H1 (cell line): ENCODE results near the gene DYSF. TPM values are rescaled to one million over a fixed set of nuclear protein-coding genes. Genes with fewer than 3 reads are reported as not detected.

Source experiments
- CTCF ChIA-PET: fragments of 300-600 bp; sonication (Branson Sonifier 250); formaldehyde crosslinking; loops from one replicate; lab custom pipeline; 2021; ENCODE audit not compliant: partially characterized antibody; lab: Charles Lee
- POLR2A ChIA-PET: fragments of 300-600 bp; sonication (Branson Sonifier 250); formaldehyde crosslinking; loops from one replicate; lab custom pipeline; 2021; ENCODE audit warnings: inconsistent platforms; ENCODE audit not compliant: partially characterized antibody; lab: Charles Lee
- DNase-seq, 2 experiments: peaks; one replicate each; pipeline versions ENCODE4 v3.0.0 to v3.0.0-alpha.2; 2010 to 2022; ENCODE audit warnings: low spot score in 2 of 2, low read depth in 1 of 2, mixed read lengths in 1 of 2
- FAIRE-seq: peaks from 2 replicates; lab custom pipeline; 2011; peaks lifted over from hg19 to GRCh38; lab: Jason Lieb, UNC
- H2AFZ ChIP-seq: 2 replicates; pipeline ENCODE4 v1.8.1; 2012; ENCODE audit warnings: low read length, inconsistent platforms
- H2AK5ac ChIP-seq: 2 replicates; pipeline ENCODE4 v1.6.1; 2013; ENCODE audit warnings: low read depth, low read length
- H2BK120ac ChIP-seq: replicated peaks from 2 replicates; pipeline ENCODE3; 2013; ENCODE audit warnings: low read depth, low read length, inconsistent platforms
- H2BK12ac ChIP-seq: 2 replicates; pipeline ENCODE4 v1.6.1; 2013; ENCODE audit warnings: low read depth, low read length
- H2BK15ac ChIP-seq: 2 replicates; pipeline ENCODE4 v1.6.1; 2013; ENCODE audit warnings: low read length
- H2BK20ac ChIP-seq: 2 replicates; pipeline ENCODE4 v1.6.1; 2013; ENCODE audit warnings: low read length
- H2BK5ac ChIP-seq: 2 replicates; pipeline ENCODE4 v1.6.1; 2013; ENCODE audit warnings: low read depth, low read length
- H3K14ac ChIP-seq: 2 replicates; pipeline ENCODE4 v1.6.1; 2013; ENCODE audit warnings: inconsistent platforms; ENCODE audit not compliant: insufficient read length
- H3K18ac ChIP-seq: 2 replicates; pipeline ENCODE4 v1.6.1; 2013; ENCODE audit warnings: low read length; ENCODE audit errors: extremely low read depth
- H3K23ac ChIP-seq: 2 replicates; pipeline ENCODE4 v1.6.1; 2013; ENCODE audit warnings: inconsistent platforms; ENCODE audit not compliant: insufficient read length
- H3K23me2 ChIP-seq: 2 replicates; pipeline ENCODE4 v1.6.1; 2013; ENCODE audit warnings: low read depth, low read length
- H3K27ac ChIP-seq: 2 replicates; pipeline ENCODE4 v1.6.1; 2011; ENCODE audit warnings: low read depth, low read length, inconsistent platforms
- H3K27me3 ChIP-seq, 4 experiments: replicated peaks in 1 of 4; 1 replicate in 1 of 4; 2 replicates in 3 of 4; pipeline versions ENCODE4 v1.6.1 to v1.8.1; 2011 to 2013; ENCODE audit warnings: low read length in 3 of 4, mild to moderate bottlenecking in 3 of 4, inconsistent platforms in 2 of 4, mixed read lengths in 2 of 4, moderate library complexity in 1 of 4; ENCODE audit not compliant: control insufficient read depth in 3 of 4, insufficient read depth in 3 of 4; ENCODE audit errors: extremely low read depth in 1 of 4
- H3K36me3 ChIP-seq, 4 experiments: 2 replicates each; pipeline versions ENCODE4 v1.6.1 to v1.8.1; 2011 to 2013; ENCODE audit warnings: mild to moderate bottlenecking in 4 of 4, low read length in 3 of 4, moderate library complexity in 2 of 4, control low read depth in 1 of 4, inconsistent platforms in 1 of 4; ENCODE audit not compliant: insufficient read depth in 4 of 4, control insufficient read depth in 2 of 4
- H3K4ac ChIP-seq: replicated peaks from 2 replicates; pipeline ENCODE3; 2013; ENCODE audit warnings: low read length, low read depth, mixed read lengths, inconsistent platforms; ENCODE audit not compliant: insufficient read length
- H3K4me1 ChIP-seq, 4 experiments: replicated peaks in 1 of 4; 1 replicate in 1 of 4; 2 replicates in 3 of 4; pipeline versions ENCODE4 v1.6.1 to v1.8.1; 2011 to 2013; ENCODE audit warnings: low read length in 3 of 4, inconsistent platforms in 2 of 4, mixed read lengths in 1 of 4; ENCODE audit not compliant: insufficient read depth in 4 of 4, control insufficient read depth in 3 of 4
- H3K4me2 ChIP-seq, 2 experiments: 2 replicates each; pipeline versions ENCODE4 v1.6.1 to v1.8.1; 2011 to 2013; ENCODE audit warnings: low read depth in 2 of 2, low read length in 2 of 2, control low read depth in 1 of 2, inconsistent platforms in 1 of 2, mild to moderate bottlenecking in 1 of 2; ENCODE audit not compliant: insufficient read depth in 1 of 2
- H3K4me3 ChIP-seq, 4 experiments: fragments of 200-600, 300-600 bp in 1 of 4; sonication (generic), shearing (Covaris generic), sonication (Bioruptor Twin) in 1 of 4; 2 replicates each; pipeline versions ENCODE4 v1.5.1 to v1.8.1; 2011 to 2016; ENCODE audit warnings: low read length in 4 of 4, low read depth in 3 of 4, control low read depth in 2 of 4, inconsistent platforms in 2 of 4, mild to moderate bottlenecking in 2 of 4, mixed read lengths in 1 of 4, moderate library complexity in 1 of 4; ENCODE audit not compliant: insufficient read depth in 2 of 4; ENCODE audit errors: extremely low read depth in 1 of 4
- H3K56ac ChIP-seq: replicated peaks from 2 replicates; pipeline ENCODE3; 2013; ENCODE audit warnings: low read depth, mild to moderate bottlenecking, mixed read lengths, low read length, inconsistent platforms; ENCODE audit not compliant: insufficient read length
- H3K79me1 ChIP-seq: 2 replicates; pipeline ENCODE4 v1.6.1; 2013; ENCODE audit warnings: low read depth, low read length, control low read depth
- H3K79me2 ChIP-seq, 2 experiments: 2 replicates each; pipeline versions ENCODE4 v1.6.1 to v1.8.1; 2012 to 2013; ENCODE audit warnings: low read length in 2 of 2, mild to moderate bottlenecking in 2 of 2, inconsistent platforms in 1 of 2; ENCODE audit not compliant: insufficient read depth in 2 of 2, control insufficient read depth in 1 of 2
- H3K9ac ChIP-seq, 4 experiments: replicated peaks in 1 of 4; 1 replicate in 1 of 4; 2 replicates in 3 of 4; pipeline versions ENCODE4 v1.6.1 to v1.8.1; 2011 to 2013; ENCODE audit warnings: low read depth in 3 of 4, low read length in 3 of 4, control low read depth in 2 of 4, mild to moderate bottlenecking in 2 of 4, moderate library complexity in 2 of 4, inconsistent platforms in 1 of 4; ENCODE audit errors: extremely low read depth in 1 of 4
- H3K9me3 ChIP-seq, 2 experiments: 2 replicates each; pipeline versions ENCODE4 v1.6.1 to v1.8.1; 2012 to 2013; ENCODE audit warnings: mild to moderate bottlenecking in 2 of 2, moderate library complexity in 2 of 2, control low read depth in 1 of 2, inconsistent platforms in 1 of 2, low read depth in 1 of 2, low read length in 1 of 2, mixed read lengths in 1 of 2; ENCODE audit not compliant: insufficient read depth in 2 of 2
- H4K20me1 ChIP-seq, 2 experiments: replicated peaks in 1 of 2; 2 replicates each; pipeline versions ENCODE3 to v1.8.1; 2011 to 2013; ENCODE audit warnings: inconsistent platforms in 2 of 2, low read length in 2 of 2, mild to moderate bottlenecking in 1 of 2; ENCODE audit not compliant: insufficient read depth in 2 of 2, control insufficient read depth in 1 of 2
- H4K5ac ChIP-seq: 2 replicates; pipeline ENCODE4 v1.6.1; 2013; ENCODE audit warnings: low read length, low read depth, mixed read lengths, inconsistent platforms; ENCODE audit not compliant: insufficient read length
- H4K8ac ChIP-seq: 2 replicates; pipeline ENCODE4 v1.8.0; 2013; ENCODE audit warnings: mild to moderate bottlenecking, moderate library complexity, low read length, inconsistent platforms; ENCODE audit not compliant: insufficient read depth; ENCODE audit errors: extremely low read depth
- H4K91ac ChIP-seq: replicated peaks from 2 replicates; pipeline ENCODE3; 2013; ENCODE audit warnings: low read length, mixed read lengths, inconsistent platforms; ENCODE audit not compliant: insufficient read length
- CHD1 ChIP-seq: IDR thresholded peaks from 2 replicates; pipeline ENCODE4 v1.6.1; 2012; ENCODE audit warnings: low read depth, low read length, improper control_type of control experiment
- FOSL1 ChIP-seq: IDR thresholded peaks from 2 replicates; pipeline ENCODE4 v1.6.1; 2011; ENCODE audit warnings: mild to moderate bottlenecking, low read depth, low read length, moderate library complexity; ENCODE audit not compliant: insufficient read depth
- PHF8 ChIP-seq: fragments of 200-600 bp; sonication (generic); conservative IDR thresholded peaks from 2 replicates; pipeline ENCODE4 v1.7.1; 2012; ENCODE audit warnings: low read depth, mild to moderate bottlenecking, inconsistent platforms, low read length, moderate library complexity
- RBBP5 ChIP-seq: IDR thresholded peaks from 2 replicates; pipeline ENCODE4 v1.7.1; 2012; ENCODE audit warnings: low read depth, mild to moderate bottlenecking, inconsistent platforms, low read length, moderate library complexity, borderline replicate concordance
- SP4 ChIP-seq: IDR thresholded peaks from 2 replicates; pipeline ENCODE4 v1.6.1; 2012; ENCODE audit warnings: low read length, inconsistent platforms
- ZNF274 ChIP-seq: IDR thresholded peaks from 2 replicates; pipeline ENCODE4 v1.7.0; 2012; ENCODE audit warnings: low read length, borderline replicate concordance; ENCODE audit errors: extremely low read depth
- WGBS, 2 experiments: shearing (Covaris generic) in 1 of 2; methylation state at CpG; one replicate each; pipeline versions ENCODE4 v1.1.6 to v1.1.7; 2013 to 2015; ENCODE audit warnings: low lambda C conversion rate in 2 of 2, mixed read lengths in 2 of 2, inconsistent platforms in 1 of 2, low coverage in 1 of 2, missing lambda C conversion rate in 1 of 2; ENCODE audit not compliant: insufficient replicate concordance in 2 of 2, insufficient coverage in 1 of 2, insufficient read length in 1 of 2; ENCODE audit errors: extremely low coverage in 1 of 2, missing lambda C conversion rate in 1 of 2; 5-methylcytosine and 5-hydroxymethylcytosine counted together
- polyA plus RNA-seq, 7 experiments: library from polyadenylated mRNA; depleted of rRNA in 3 of 7; stranded (reverse) in 5 of 7; unstranded in 2 of 7; fragments of >200 nt in 5 of 7; fragments of 200-250 nt in 2 of 7; gene quantifications; 1 replicate in 5 of 7; 2 replicates in 1 of 7; 4 replicates in 1 of 7; pipeline versions ENCODE4 v1.2.1 to v1.2.3, GENCODE V29; 2011 to 2013; ENCODE audit warnings: missing spikeins in 2 of 7, mixed read lengths in 2 of 7
- total RNA-seq: library from RNA; stranded (reverse); fragmentation: NEBNext Ultra II Directional; extraction: Animal tissue kit (Norgen Biotek cat#: 25700); gene quantifications from 2 replicates; pipeline ENCODE4 v1.2.1, GENCODE V29; 2021

DYSF gene
- total and polyA plus RNA-seq, 2 of the 8 experiments (the other 6 are each of a cell fraction or from before 2014, with no cell fraction given): 5.8 to 7.1 TPM

- Histone ChIP-seq H2AFZ (no peak overlapping the region), H3K4ac (no peak overlapping the region), H2BK12ac (no peak overlapping the region), H3K4me1 (no peaks in the 10 kb centered on the region), H3K9me3 (no peaks in the 10 kb centered on the region), H2AK5ac (no peak overlapping the region), H3K23me2 (no peaks in the 10 kb centered on the region), H2BK120ac (no peak overlapping the region), H3K4me3 (no peak overlapping the region), H4K5ac (no peak overlapping the region), H4K8ac (peak overlapping the region; percentile 9; the same call in 1 of the 2 replicates), H3K4me2 (no peak overlapping the region), H3K27me3 (no peaks in the 10 kb centered on the region), H2BK5ac (no peak overlapping the region), H3K27ac (no peak overlapping the region), H3K79me2 (no peaks in the 10 kb centered on the region), H3K56ac (no peak overlapping the region), H3K79me1 (no peaks in the 10 kb centered on the region), H4K91ac (no peak overlapping the region), H4K20me1 (no peaks in the 10 kb centered on the region), H3K18ac (no peak overlapping the region), H3K23ac (no peak overlapping the region), H2BK15ac (no peak overlapping the region), H3K36me3 (no peaks in the 10 kb centered on the region), H3K14ac (no peak overlapping the region), H2BK20ac (no peak overlapping the region), H3K9ac (no peak overlapping the region)
- FAIRE-seq (no peak), DNase-seq (no peak)
- ChIA-PET CTCF (interaction anchor here (1.0 to 1.1 kb wide), 3 partner anchors 10 to 163 kb away, joined by 3 read pairs; no protein-coding TSS in a partner anchor), POLR2A (no interaction called here)
- TF ChIP-seq ZNF274 (no peak), SP4 (no peak), PHF8 (no peak), RBBP5 (no peak), FOSL1 (no peak), CHD1 (no peak)
- 91% methylated on average over 4 of the region's 4 CpGs; no CpG with 5 or more reads in 1 of the 2 experiments for WGBS, 2 experiments
Observed at GRCh38 chr2:71715951-71716696, 262.8 kb downstream of the DYSF start.
